HFFc6 (cell line): ENCODE data around the gene CABLES2. TPM values are rescaled to one million over a fixed set of nuclear protein-coding genes. Genes with fewer than 3 reads are reported as not detected.

Experiments
- DNase-seq: peaks from one replicate; pipeline ENCODE4 v3.0.0-alpha.2; 2018
- H3K27ac Mint-ChIP-seq: 2 replicates; pipeline ENCODE4 v1.8.0; 2020; ENCODE audit warnings: mild to moderate bottlenecking, mixed read lengths
- H3K27me3 Mint-ChIP-seq: 2 replicates; pipeline ENCODE4 v1.8.0; 2021; ENCODE audit warnings: mild to moderate bottlenecking, moderate library complexity, mixed read lengths; ENCODE audit not compliant: insufficient read depth
- H3K36me3 Mint-ChIP-seq: 2 replicates; pipeline ENCODE4 v1.8.0; 2021; ENCODE audit warnings: low read depth, mixed read lengths
- H3K4me1 Mint-ChIP-seq: 2 replicates; pipeline ENCODE4 v1.8.0; 2020; ENCODE audit warnings: low read depth, mixed read lengths
- H3K4me3 Mint-ChIP-seq: 2 replicates; pipeline ENCODE4 v1.8.0; 2020; ENCODE audit warnings: mild to moderate bottlenecking, moderate library complexity, mixed read lengths
- H3K9me3 Mint-ChIP-seq: 2 replicates; pipeline ENCODE4 v1.8.0; 2020; ENCODE audit warnings: mild to moderate bottlenecking, mixed read lengths
- CTCF ChIP-seq: fragments of 200-600 bp; sonication (generic); IDR thresholded peaks from 2 replicates; pipeline ENCODE4 v1.5.0; 2021; ENCODE audit warnings: antibody characterized with exemption, mild to moderate bottlenecking
- total RNA-seq, 6 experiments: library from RNA; stranded (reverse); fragmentation: NEBNext Ultra II Directional; extraction: Animal tissue kit (Norgen Biotek cat#: 25700); gene quantifications; 2 replicates in 1 of 6; 3 replicates in 5 of 6; pipeline ENCODE4 v1.2.3, GENCODE V29; 2021

Gene CABLES2
- total RNA-seq, 6 experiments from 2014 or later, result 4.9 to 7.0 (median 6.6) TPM

DNA sequence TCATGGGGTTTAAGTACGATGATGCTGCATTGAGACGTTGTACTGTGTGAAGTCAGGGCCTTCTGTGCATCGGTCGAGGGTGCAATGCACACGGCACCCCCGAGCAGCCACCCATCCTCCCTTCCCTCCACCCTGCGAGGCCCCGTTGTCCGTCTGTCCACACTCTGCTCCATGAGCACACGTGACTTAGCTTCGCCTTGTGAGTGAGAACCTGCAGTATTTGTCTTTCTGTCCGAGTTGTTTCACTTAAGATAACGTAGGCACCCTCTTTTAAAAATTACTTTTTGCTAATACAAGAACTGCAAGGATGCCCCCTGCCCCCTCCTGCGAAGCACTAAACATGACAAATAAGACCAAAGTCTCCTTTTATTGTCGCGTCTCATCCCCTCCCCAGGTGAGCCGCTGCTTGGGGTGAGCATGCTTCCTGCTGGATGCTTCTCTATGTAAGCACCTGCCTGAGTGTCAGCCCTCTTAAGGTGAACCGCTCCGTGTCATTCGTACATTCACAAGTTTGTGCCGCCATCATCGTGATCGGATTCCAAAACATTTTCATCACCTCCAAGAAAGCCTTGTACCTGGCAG, 23.9 kb upstream of the CABLES2 start:
- no peak for DNase-seq
- Mint-ChIP-seq H3K36me3 (no peaks in the 10 kb centered on the region), H3K27me3 (peaks cover 61% of the 10 kb centered on the region), H3K4me3 (no peak overlapping the region), H3K9me3 (no peaks in the 10 kb centered on the region), H3K27ac (no peak overlapping the region), H3K4me1 (no peaks in the 10 kb centered on the region)
- TF ChIP-seq CTCF, result no peak

GRCh38 chr20:62430311-62430853, 23.3 kb upstream of the CABLES2 start:
- no peak for TF ChIP-seq CTCF
- no peak overlapping the region for H3K4me3 Mint-ChIP-seq
- peaks cover 58% of the 10 kb centered on the region for H3K27me3 Mint-ChIP-seq
- H3K36me3 Mint-ChIP-seq, result no peaks in the 10 kb centered on the region
- H3K4me1 Mint-ChIP-seq, result no peaks in the 10 kb centered on the region
- DNase-seq, result no peak
- H3K9me3 Mint-ChIP-seq, result no peaks in the 10 kb centered on the region
- H3K27ac Mint-ChIP-seq, result no peak overlapping the region

DNA sequence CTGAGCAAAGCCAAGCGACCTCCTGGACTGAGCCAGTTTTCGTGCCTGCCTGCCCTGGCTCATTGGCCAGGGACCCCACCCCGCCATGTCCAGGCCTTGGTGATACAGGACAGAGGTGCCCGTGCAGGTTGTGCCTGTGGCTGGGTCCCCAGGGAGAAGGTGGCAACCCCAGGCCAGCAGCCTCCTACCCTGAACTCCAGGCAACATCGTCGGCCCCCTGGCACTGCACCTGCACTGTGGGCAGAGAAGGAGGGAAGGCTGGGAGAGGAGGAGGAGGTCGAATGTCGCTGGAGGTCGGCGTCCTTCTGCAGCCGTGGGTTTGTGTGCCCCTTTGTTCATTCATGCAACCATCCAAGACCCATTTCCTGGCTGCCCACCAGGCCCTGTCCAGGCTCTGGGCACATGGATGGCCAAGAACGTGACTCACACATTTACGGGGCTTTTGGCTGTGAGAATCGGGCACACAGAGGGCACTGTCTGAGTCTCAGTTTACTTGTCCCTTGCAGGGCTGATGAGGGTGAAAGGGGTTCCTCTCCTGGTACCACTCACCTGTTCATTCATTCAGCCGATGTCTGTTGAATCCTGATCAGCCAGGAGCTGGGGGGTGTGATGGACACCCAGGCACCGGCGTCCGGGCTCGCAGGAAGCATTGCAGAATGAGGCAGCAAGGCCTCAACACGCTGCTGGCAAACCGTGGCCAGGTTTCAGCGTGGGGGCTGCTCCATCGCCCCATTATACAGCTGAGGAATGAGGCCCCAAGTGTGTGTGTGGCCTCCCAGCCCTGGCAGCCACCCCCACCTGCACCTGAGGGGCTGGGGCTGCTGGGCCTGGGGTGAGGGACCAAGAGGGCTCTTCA, 22.6 kb upstream of the CABLES2 start:
- H3K27me3 Mint-ChIP-seq, result peaks cover 52% of the 10 kb centered on the region
- H3K36me3 Mint-ChIP-seq, result no peaks in the 10 kb centered on the region
- DNase-seq, result no peak
- H3K27ac Mint-ChIP-seq, result no peak overlapping the region
- no peaks in the 10 kb centered on the region for H3K4me1 Mint-ChIP-seq
- H3K9me3 Mint-ChIP-seq, result no peaks in the 10 kb centered on the region
- H3K4me3 Mint-ChIP-seq, result no peak overlapping the region
- no peak for TF ChIP-seq CTCF

DNA sequence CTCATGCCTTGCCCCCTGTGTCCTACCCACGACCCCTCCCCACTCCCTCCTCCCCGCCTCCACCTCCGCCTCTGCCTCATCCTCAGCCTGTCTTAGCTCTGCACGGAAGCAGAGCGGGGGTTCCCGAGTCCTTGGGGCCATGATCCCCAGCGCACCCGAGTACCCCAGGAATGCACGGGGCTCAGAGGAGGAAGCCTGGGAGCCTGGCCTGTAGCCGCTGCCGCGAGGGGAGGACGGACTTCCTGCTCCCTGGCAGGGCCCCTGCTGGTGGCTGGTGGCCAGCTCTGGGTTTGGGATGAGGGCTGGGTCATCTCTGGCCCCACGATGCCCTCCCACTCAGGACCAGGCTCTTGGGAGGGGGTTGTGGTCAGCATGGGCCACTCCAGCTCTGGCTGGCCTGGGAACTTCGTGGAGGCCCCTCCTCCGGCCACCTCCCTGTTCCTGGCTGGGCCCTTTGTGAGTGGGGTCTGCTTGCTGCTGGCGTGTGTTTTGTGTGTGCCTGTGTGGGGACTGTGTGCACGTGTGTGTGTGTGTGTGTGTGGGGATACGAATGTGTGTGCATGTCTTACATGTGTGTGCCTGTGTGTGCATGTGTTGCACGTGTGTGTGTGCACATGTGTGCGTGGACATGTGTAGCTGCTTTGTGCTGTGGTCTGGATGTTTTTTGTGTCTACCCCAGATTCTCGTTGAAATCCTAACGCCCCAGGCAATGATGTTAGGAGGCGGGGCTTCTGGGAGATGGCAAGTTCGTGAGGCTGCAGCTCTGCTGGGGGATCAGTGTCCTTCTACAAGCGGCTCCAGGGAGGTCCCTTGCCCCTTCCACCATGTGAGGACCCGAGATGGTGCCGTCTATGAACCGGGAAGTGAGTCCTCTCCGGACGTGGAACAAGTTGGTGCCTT, 21.6 kb upstream of the CABLES2 start:
- Mint-ChIP-seq H3K4me1 (no peaks in the 10 kb centered on the region), H3K9me3 (no peaks in the 10 kb centered on the region), H3K27me3 (peaks cover 45% of the 10 kb centered on the region), H3K36me3 (no peaks in the 10 kb centered on the region), H3K4me3 (no peak overlapping the region), H3K27ac (no peak overlapping the region)
- no peak for TF ChIP-seq CTCF
- DNase-seq, result no peak

DNA sequence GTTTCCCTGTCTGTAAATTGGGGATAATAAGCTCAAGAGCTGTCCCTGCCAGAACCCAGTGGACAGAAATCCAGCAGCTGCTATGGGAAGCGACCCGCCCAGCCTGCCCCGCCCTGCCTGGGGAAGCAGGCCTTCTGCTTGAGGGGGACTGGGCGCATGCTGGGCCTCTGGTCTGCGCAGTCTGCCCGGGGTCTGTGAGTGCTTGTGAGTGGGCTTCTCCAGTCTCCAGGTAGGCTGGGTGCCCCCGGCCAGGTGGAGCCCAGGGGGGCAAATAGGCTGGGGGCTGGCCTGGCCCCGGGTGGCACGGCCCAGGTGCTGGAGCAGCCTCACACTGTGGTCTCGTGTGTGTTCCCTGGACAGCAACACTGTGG, 20.9 kb upstream of the CABLES2 start:
- Mint-ChIP-seq H3K27ac (no peak overlapping the region), H3K27me3 (peaks cover 38% of the 10 kb centered on the region), H3K4me1 (no peaks in the 10 kb centered on the region), H3K9me3 (no peaks in the 10 kb centered on the region), H3K4me3 (no peak overlapping the region), H3K36me3 (no peaks in the 10 kb centered on the region)
- TF ChIP-seq CTCF, result no peak
- no peak for DNase-seq
